Erythroblast (primary cell): ENCODE data around the gene SFT2D1.
"Not testable (repeated sequence)": the region's sequence is repeated elsewhere in the genome, so short reads cannot be mapped to it uniquely, and the experiment has no call there.

Experiments used
- DNase-seq, 2 experiments: peaks; one replicate each; lab custom pipeline; 2025; lab: John Stamatoyannopoulos, UW
- GATA1 ChIP-seq: IDR thresholded peaks from 2 replicates; pipeline ENCODE4 v1.6.1; 2011; ENCODE audit warnings: low read depth, mild to moderate bottlenecking, control low read depth, low read length, moderate library complexity
- POLR2A ChIP-seq: IDR thresholded peaks from 2 replicates; pipeline ENCODE4 v1.6.1; 2011; ENCODE audit warnings: mild to moderate bottlenecking, low read length

The SFT2D1 gene

GRCh38 chr6:166342349-166343149 is at the start of gene SFT2D1:
Gene SFT2D1 (minus strand): TSS chr6:166342545. CDS start chr6:166342481, 64 bp downstream.
- no peak for TF ChIP-seq GATA1
- peak; percentile 95 for TF ChIP-seq POLR2A
- DNase-seq, result peak; percentile 88 to 90

- no peak for TF ChIP-seq POLR2A
- no peak for DNase-seq
These were observed 46.8 kb upstream of the SFT2D1 start for GRCh38 chr6:166389119-166389518.

- no peak for DNase-seq
- TF ChIP-seq GATA1 (no peak), POLR2A (no peak)
These were observed 46.1 kb upstream of the SFT2D1 start for GRCh38 chr6:166388290-166389004.

- no peak for TF ChIP-seq GATA1
- TF ChIP-seq POLR2A, result no peak
- DNase-seq, result no peak
These were observed 45.4 kb upstream of the SFT2D1 start for GRCh38 chr6:166387642-166388289.

- DNase-seq, result not testable (repeated sequence)
These were observed 44.8 kb upstream of the SFT2D1 start for GRCh38 chr6:166387098-166387497.

GRCh38 chr6:166386111-166386510 is 43.8 kb upstream of the SFT2D1 start:
- no peak for TF ChIP-seq GATA1
- no peak for TF ChIP-seq POLR2A
- DNase-seq, result no peak

- DNase-seq, result peak; percentile 64 to 68
These were observed 41.5 kb upstream of the SFT2D1 start for GRCh38 chr6:166383802-166384363.

GRCh38 chr6:166382933-166383801 is 40.8 kb upstream of the SFT2D1 start, which contains the start of gene MPC1:
Gene MPC1 (minus strand): TSS chr6:166382940. CDS start chr6:166382876, 64 bp downstream.
- no peak for TF ChIP-seq GATA1
- TF ChIP-seq POLR2A, result peak; percentile 63
- peak; percentile 97 to 98 for DNase-seq

GRCh38 chr6:166382500-166382932 is 40.2 kb upstream of the SFT2D1 start:
- DNase-seq, result peak; percentile 68 to 78
- TF ChIP-seq POLR2A (peak; percentile 81), GATA1 (no peak)

GRCh38 chr6:166381733-166382499 is 39.6 kb upstream of the SFT2D1 start:
- TF ChIP-seq POLR2A (no peak), GATA1 (no peak)
- peak; percentile 79 to 85 for DNase-seq

GRCh38 chr6:166381381-166381732 is 39.0 kb upstream of the SFT2D1 start:
- no peak for TF ChIP-seq POLR2A
- TF ChIP-seq GATA1, result no peak
- no peak for DNase-seq

GRCh38 chr6:166379800-166380199 is 37.5 kb upstream of the SFT2D1 start:
- TF ChIP-seq POLR2A, result no peak
- TF ChIP-seq GATA1, result no peak
- no peak for DNase-seq

GRCh38 chr6:166379103-166379586 is 36.8 kb upstream of the SFT2D1 start:
- TF ChIP-seq GATA1 (no peak), POLR2A (no peak)
- no peak for DNase-seq
